HEK293 (cell line): ENCODE data around the gene RBM17.
"Not testable (repeated sequence)": the region's sequence is repeated elsewhere in the genome, so short reads cannot be mapped to it uniquely, and the experiment has no call there.

ENCODE experiments used
- CTCF ChIA-PET: fragments of 350-600 bp; formaldehyde crosslinking; extraction: SDS; loops from one replicate; lab custom pipeline; 2021; ENCODE audit warnings: antibody characterized with exemption; lab: Yijun Ruan, JAX
- POLR2A ChIA-PET: fragments of 300-600 bp; formaldehyde crosslinking; extraction: SDS; loops from one replicate; lab custom pipeline; 2020; ENCODE audit warnings: antibody characterized with exemption, inconsistent platforms; lab: Yijun Ruan, JAX
- H3K27ac ChIP-seq: fragments of 200-500 bp; sonication (Bioruptor generic); 2 replicates; pipeline ENCODE4 v1.5.1; 2014; ENCODE audit warnings: low read depth, low read length, control low read depth, inconsistent platforms; ENCODE audit errors: extremely low read depth
- H3K36me3 ChIP-seq, 2 experiments: fragments of 200-500 bp in 1 of 2; sonication (Bioruptor generic) in 1 of 2; 1 replicate in 1 of 2; 2 replicates in 1 of 2; pipeline ENCODE4 v1.5.1; 2014 to 2017; ENCODE audit warnings: inconsistent platforms in 2 of 2, low read length in 2 of 2; ENCODE audit not compliant: control insufficient read depth in 2 of 2, insufficient read depth in 1 of 2
- H3K4me1 ChIP-seq: fragments of 200-500 bp; sonication (Bioruptor generic); 2 replicates; pipeline ENCODE4 v1.5.1; 2014; ENCODE audit warnings: mild to moderate bottlenecking, low read length, inconsistent platforms; ENCODE audit not compliant: control insufficient read depth, insufficient read depth
- H3K4me3 ChIP-seq: 2 replicates; pipeline ENCODE4 v1.5.1; 2011; ENCODE audit warnings: low read depth, mild to moderate bottlenecking, control low read depth, low read length, moderate library complexity
- H3K9me3 ChIP-seq: fragments of 200-500 bp; sonication (Bioruptor generic); 2 replicates; pipeline ENCODE4 v1.5.1; 2014; ENCODE audit warnings: low read depth, low read length, inconsistent platforms; ENCODE audit not compliant: control insufficient read depth, insufficient read depth
- BCL11A ChIP-seq: fragments of 450-650 bp; formaldehyde crosslinking; IDR thresholded peaks from 2 replicates; pipeline ENCODE4 v1.5.1; 2016; ENCODE audit warnings: low read depth, missing biosample characterization, missing genetic modification characterization
- EGR2 ChIP-seq: fragments of 450-650 bp; formaldehyde crosslinking; IDR thresholded peaks from 2 replicates; pipeline ENCODE4 v1.5.1; 2016; ENCODE audit warnings: low read depth, missing biosample characterization, missing genetic modification characterization
- KLF9 ChIP-seq: fragments of 450-650 bp; formaldehyde crosslinking; IDR thresholded peaks from 2 replicates; pipeline ENCODE4 v1.5.1; 2016; ENCODE audit warnings: missing biosample characterization, missing genetic modification characterization, low read depth
- SP2 ChIP-seq: fragments of 450-650 bp; formaldehyde crosslinking; IDR thresholded peaks from 2 replicates; pipeline ENCODE4 v1.5.1; 2016; ENCODE audit warnings: missing biosample characterization, missing genetic modification characterization
- ZEB2 ChIP-seq: fragments of 450-650 bp; formaldehyde crosslinking; IDR thresholded peaks from 2 replicates; pipeline ENCODE4 v1.5.1; 2016; ENCODE audit warnings: missing biosample characterization, missing genetic modification characterization
- ZNF112 ChIP-seq: fragments of 450-650 bp; formaldehyde crosslinking; IDR thresholded peaks from 2 replicates; pipeline ENCODE4 v1.5.0; 2017; ENCODE audit warnings: missing biosample characterization, missing genetic modification characterization
- ZNF169 ChIP-seq: fragments of 450-650 bp; formaldehyde crosslinking; IDR thresholded peaks from 2 replicates; pipeline ENCODE4 v1.5.1; 2016; ENCODE audit warnings: missing biosample characterization, missing genetic modification characterization
- ZNF292 ChIP-seq: fragments of 450-650 bp; formaldehyde crosslinking; IDR thresholded peaks from 2 replicates; pipeline ENCODE4 v1.5.1; 2016; ENCODE audit warnings: low read depth, missing biosample characterization, missing genetic modification characterization, borderline replicate concordance
- ZNF366 ChIP-seq: fragments of 450-650 bp; formaldehyde crosslinking; conservative IDR thresholded peaks from 2 replicates; pipeline ENCODE4 v1.5.1; 2016; ENCODE audit warnings: missing biosample characterization, missing genetic modification characterization
- ZNF423 ChIP-seq: fragments of 450-650 bp; formaldehyde crosslinking; IDR thresholded peaks from 2 replicates; pipeline ENCODE4 v1.5.1; 2016; ENCODE audit warnings: missing biosample characterization, missing genetic modification characterization
- ZNF426 ChIP-seq: fragments of 450-650 bp; formaldehyde crosslinking; IDR thresholded peaks from 2 replicates; pipeline ENCODE4 v1.5.1; 2017; ENCODE audit warnings: missing biosample characterization, missing genetic modification characterization, mild to moderate bottlenecking, inconsistent platforms, moderate library complexity
- ZNF529 ChIP-seq: fragments of 450-650 bp; formaldehyde crosslinking; IDR thresholded peaks from 2 replicates; pipeline ENCODE4 v1.5.1; 2017; ENCODE audit warnings: missing genetic modification characterization, missing biosample characterization; ENCODE audit not compliant: insufficient replicate concordance
- ZNF747 ChIP-seq: fragments of 450-650 bp; formaldehyde crosslinking; IDR thresholded peaks from 2 replicates; pipeline ENCODE4 v1.5.1; 2016; ENCODE audit warnings: missing biosample characterization, missing genetic modification characterization
- ZNF768 ChIP-seq: fragments of 450-650 bp; formaldehyde crosslinking; IDR thresholded peaks from 2 replicates; pipeline ENCODE4 v1.5.1; 2018; ENCODE audit warnings: missing biosample characterization, mild to moderate bottlenecking, missing genetic modification characterization
- ZNF791 ChIP-seq: fragments of 450-650 bp; formaldehyde crosslinking; IDR thresholded peaks from 2 replicates; pipeline ENCODE4 v1.5.1; 2016; ENCODE audit warnings: missing biosample characterization, missing genetic modification characterization
- ZNF843 ChIP-seq: fragments of 450-650 bp; formaldehyde crosslinking; IDR thresholded peaks from 2 replicates; pipeline ENCODE4 v1.5.1; 2016; ENCODE audit warnings: missing biosample characterization, missing genetic modification characterization
- ZSCAN30 ChIP-seq: fragments of 450-650 bp; IDR thresholded peaks from 2 replicates; pipeline ENCODE4 v1.5.1; 2018; ENCODE audit warnings: missing biosample characterization, mild to moderate bottlenecking, missing genetic modification characterization, moderate library complexity
- TF ChIP-seq, protein P1 (sequence below): fragments of 450-650 bp; formaldehyde crosslinking; IDR thresholded peaks from 2 replicates; pipeline ENCODE4 v1.5.1; 2016; ENCODE audit warnings: missing biosample characterization, missing genetic modification characterization
- TF ChIP-seq, protein P2 (sequence below): fragments of 450-650 bp; IDR thresholded peaks from 2 replicates; pipeline ENCODE4 v1.5.1; 2018; ENCODE audit warnings: missing biosample characterization, missing genetic modification characterization
- TF ChIP-seq, protein P3 (sequence below): fragments of 450-650 bp; formaldehyde crosslinking; IDR thresholded peaks from 2 replicates; pipeline ENCODE4 v1.5.1; 2017; ENCODE audit warnings: missing biosample characterization, mild to moderate bottlenecking, missing genetic modification characterization, moderate library complexity
- TF ChIP-seq, protein P4 (sequence below): fragments of 450-650 bp; formaldehyde crosslinking; IDR thresholded peaks from 2 replicates; pipeline ENCODE4 v1.5.1; 2016; ENCODE audit warnings: missing biosample characterization, missing genetic modification characterization
- TF ChIP-seq, protein P5 (sequence below): sonication (generic); formaldehyde crosslinking; IDR thresholded peaks from 2 replicates; pipeline ENCODE4 v1.8.1; 2022; ENCODE audit warnings: mild to moderate bottlenecking, moderate library complexity, missing genetic modification reagents

The RBM17 gene

DNA sequence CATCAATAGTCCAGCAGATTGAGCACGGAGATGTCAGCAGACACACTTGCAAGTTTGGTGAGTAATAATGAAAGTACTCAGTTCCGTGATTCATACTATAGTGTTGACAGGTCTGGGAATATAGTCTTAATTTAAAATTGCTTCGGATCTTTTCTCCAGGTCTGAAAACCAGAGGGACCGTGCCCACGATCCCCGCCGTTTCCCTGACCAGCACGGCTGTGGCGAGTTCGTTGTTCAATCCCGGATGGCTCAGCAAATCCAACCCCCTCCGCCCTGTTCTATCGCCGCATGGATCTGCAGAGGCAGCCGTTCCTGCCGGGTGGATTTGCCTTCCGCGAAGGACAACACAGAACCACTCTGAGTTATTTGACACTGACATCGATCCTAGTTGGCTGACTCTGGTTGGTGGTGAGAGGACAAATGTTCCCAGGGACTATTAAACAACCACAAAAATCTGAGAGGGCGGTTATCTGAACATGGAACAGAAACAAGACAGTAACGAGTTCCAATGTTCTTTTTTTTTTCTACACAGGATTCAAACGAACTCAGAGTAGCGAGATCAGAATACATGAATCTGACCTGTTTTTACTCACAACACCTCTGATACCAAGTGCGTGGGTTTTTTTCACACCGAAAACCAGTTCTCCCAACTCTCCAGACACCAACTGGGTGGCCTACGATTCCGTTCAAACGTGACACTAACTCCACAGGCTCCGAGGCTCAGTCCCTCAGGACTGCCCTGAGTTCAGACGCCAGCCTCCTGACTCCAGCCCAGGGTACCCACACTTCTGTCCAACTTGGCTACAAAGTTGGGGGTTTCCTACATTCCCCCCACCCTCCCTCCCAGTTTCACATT is 52.7 kb downstream of the RBM17 start (continued):
- TF ChIP-seq, protein P1, sequence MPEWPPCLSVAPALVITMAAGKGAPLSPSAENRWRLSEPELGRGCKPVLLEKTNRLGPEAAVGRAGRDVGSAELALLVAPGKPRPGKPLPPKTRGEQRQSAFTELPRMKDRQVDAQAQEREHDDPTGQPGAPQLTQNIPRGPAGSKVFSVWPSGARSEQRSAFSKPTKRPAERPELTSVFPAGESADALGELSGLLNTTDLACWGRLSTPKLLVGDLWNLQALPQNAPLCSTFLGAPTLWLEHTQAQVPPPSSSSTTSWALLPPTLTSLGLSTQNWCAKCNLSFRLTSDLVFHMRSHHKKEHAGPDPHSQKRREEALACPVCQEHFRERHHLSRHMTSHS (tag by site-specific recombination), result no peak
- TF ChIP-seq ZNF366 (tag by site-specific recombination) (peak; percentile 47; the same call in 1 of the 2 replicates), ZNF169 (tag by site-specific recombination) (no peak)

DNA sequence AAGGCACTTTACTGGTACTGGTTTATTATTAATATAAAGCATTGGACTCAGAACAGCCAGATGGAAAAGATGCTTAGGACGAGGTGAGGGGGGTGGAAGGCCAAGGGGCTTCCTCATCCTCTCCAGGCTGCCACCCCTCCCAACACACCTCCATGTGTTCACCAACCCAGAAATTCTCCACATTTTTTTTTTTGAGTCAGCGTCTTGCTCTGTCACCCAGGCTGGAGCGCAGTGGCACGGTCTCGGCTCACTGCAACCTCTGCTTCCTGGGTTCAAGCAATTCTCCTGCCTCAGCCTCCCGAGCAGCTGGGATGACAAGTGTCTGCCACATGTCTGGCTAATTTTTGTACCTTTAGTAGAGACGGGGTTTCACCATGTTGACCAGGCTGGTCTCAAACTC is 53.4 kb downstream of the RBM17 start:
- H3K9me3 ChIP-seq, H3K4me1 ChIP-seq, H3K27ac ChIP-seq, H3K4me3 ChIP-seq, H3K36me3 ChIP-seq: not testable (repeated sequence)
- ChIA-PET CTCF (interaction anchor here (0.6 to 0.9 kb wide), 2 partner anchors 9 to 528 kb away, joined by 3 read pairs; no protein-coding TSS in a partner anchor), POLR2A (interaction anchor here (0.7 kb wide), 1 partner anchor 579 kb away, joined by 5 read pairs; no protein-coding TSS in a partner anchor)

DNA sequence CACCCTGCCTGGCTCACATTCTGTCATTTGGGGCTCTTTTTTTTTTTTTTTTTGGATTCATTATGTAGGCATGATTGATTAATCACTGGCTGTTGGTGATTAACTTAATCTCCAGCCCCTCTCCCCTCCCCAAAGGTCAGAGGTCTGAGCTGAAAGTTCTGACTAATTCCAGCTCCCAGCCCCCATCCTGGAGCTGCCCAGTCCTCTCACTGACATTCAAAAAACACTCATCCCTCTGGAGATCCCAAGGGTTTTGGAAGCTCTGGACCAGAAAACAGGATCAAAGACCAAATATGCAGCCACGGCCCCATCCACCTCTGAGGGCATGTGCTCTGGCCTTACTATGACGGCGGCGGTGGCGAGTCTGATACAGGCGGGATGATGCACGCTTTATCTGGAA is 53.8 kb downstream of the RBM17 start:
- Histone ChIP-seq H3K27ac (no peak overlapping the region), H3K9me3 (no peaks in the 10 kb centered on the region), H3K36me3 (peaks cover 0 to 5% of the 10 kb centered on the region in 2 experiments; a peak in 1 of 3 replicates), H3K4me1 (no peaks in the 10 kb centered on the region), H3K4me3 (no peak overlapping the region)
- ChIA-PET POLR2A (interaction anchor here (0.7 kb wide), 2 partner anchors 205 to 578 kb away, joined by 3 to 5 read pairs; no protein-coding TSS in a partner anchor), CTCF (interaction anchor here (0.9 kb wide), 1 partner anchor 527 kb away, joined by 3 read pairs; no protein-coding TSS in a partner anchor)
- TF ChIP-seq ZNF366 (tag by site-specific recombination), result no peak
- no peak for TF ChIP-seq ZNF791 (tag by site-specific recombination)
- TF ChIP-seq ZNF768 (tag by site-specific recombination), result no peak
- TF ChIP-seq BCL11A, result no peak
- no peak for TF ChIP-seq SP2 (tag by site-specific recombination)
- no peak for TF ChIP-seq EGR2 (tag by site-specific recombination)
- no peak for TF ChIP-seq ZEB2 (tag by site-specific recombination)
- no peak for TF ChIP-seq KLF9 (tag by site-specific recombination)
- TF ChIP-seq ZNF292 (tag by site-specific recombination), result no peak
- TF ChIP-seq ZSCAN30 (tag by site-specific recombination), result no peak
- no peak for TF ChIP-seq ZNF529 (tag by site-specific recombination)
- TF ChIP-seq ZNF112, result no peak
- TF ChIP-seq, protein P2, sequence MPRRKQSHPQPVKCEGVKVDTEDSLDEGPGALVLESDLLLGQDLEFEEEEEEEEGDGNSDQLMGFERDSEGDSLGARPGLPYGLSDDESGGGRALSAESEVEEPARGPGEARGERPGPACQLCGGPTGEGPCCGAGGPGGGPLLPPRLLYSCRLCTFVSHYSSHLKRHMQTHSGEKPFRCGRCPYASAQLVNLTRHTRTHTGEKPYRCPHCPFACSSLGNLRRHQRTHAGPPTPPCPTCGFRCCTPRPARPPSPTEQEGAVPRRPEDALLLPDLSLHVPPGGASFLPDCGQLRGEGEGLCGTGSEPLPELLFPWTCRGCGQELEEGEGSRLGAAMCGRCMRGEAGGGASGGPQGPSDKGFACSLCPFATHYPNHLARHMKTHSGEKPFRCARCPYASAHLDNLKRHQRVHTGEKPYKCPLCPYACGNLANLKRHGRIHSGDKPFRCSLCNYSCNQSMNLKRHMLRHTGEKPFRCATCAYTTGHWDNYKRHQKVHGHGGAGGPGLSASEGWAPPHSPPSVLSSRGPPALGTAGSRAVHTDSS (tag by site-specific recombination), result no peak
- no peak for TF ChIP-seq ZNF747 (tag by site-specific recombination)
- no peak for TF ChIP-seq ZNF423 (tag by site-specific recombination)
- no peak for TF ChIP-seq ZNF426
- TF ChIP-seq, protein P3, sequence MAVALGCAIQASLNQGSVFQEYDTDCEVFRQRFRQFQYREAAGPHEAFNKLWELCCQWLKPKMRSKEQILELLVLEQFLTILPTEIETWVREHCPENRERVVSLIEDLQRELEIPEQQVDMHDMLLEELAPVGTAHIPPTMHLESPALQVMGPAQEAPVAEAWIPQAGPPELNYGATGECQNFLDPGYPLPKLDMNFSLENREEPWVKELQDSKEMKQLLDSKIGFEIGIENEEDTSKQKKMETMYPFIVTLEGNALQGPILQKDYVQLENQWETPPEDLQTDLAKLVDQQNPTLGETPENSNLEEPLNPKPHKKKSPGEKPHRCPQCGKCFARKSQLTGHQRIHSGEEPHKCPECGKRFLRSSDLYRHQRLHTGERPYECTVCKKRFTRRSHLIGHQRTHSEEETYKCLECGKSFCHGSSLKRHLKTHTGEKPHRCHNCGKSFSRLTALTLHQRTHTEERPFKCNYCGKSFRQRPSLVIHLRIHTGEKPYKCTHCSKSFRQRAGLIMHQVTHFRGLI (tag by site-specific recombination), result no peak
- TF ChIP-seq, protein P4, sequence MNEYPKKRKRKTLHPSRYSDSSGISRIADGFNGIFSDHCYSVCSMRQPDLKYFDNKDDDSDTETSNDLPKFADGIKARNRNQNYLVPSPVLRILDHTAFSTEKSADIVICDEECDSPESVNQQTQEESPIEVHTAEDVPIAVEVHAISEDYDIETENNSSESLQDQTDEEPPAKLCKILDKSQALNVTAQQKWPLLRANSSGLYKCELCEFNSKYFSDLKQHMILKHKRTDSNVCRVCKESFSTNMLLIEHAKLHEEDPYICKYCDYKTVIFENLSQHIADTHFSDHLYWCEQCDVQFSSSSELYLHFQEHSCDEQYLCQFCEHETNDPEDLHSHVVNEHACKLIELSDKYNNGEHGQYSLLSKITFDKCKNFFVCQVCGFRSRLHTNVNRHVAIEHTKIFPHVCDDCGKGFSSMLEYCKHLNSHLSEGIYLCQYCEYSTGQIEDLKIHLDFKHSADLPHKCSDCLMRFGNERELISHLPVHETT (tag by site-specific recombination), result no peak
- TF ChIP-seq, protein P5, sequence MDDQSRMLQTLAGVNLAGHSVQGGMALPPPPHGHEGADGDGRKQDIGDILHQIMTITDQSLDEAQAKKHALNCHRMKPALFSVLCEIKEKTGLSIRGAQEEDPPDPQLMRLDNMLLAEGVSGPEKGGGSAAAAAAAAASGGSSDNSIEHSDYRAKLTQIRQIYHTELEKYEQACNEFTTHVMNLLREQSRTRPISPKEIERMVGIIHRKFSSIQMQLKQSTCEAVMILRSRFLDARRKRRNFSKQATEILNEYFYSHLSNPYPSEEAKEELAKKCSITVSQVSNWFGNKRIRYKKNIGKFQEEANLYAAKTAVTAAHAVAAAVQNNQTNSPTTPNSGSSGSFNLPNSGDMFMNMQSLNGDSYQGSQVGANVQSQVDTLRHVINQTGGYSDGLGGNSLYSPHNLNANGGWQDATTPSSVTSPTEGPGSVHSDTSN (CRISPR knock-in tag), result no peak
- TF ChIP-seq ZNF843 (tag by site-specific recombination), result no peak
